KMS-11 (cell line): Measurements from ENCODE around the gene NSMCE4A.
"Not testable (repeated sequence)": the region's sequence is repeated elsewhere in the genome, so short reads cannot be mapped to it uniquely, and the experiment has no call there.

Experiments
- H2AFZ ChIP-seq: fragments of 200-600 bp; sonication (generic); 2 replicates; pipeline ENCODE4 v1.6.1; 2016; ENCODE audit warnings: antibody characterized with exemption, mixed run types, low read depth
- H3K27ac ChIP-seq: fragments of 200-600 bp; sonication (generic); 2 replicates; pipeline ENCODE4 v1.6.1; 2016; ENCODE audit warnings: mild to moderate bottlenecking, mixed run types
- H3K27me3 ChIP-seq: fragments of 200-600 bp; sonication (generic); 2 replicates; pipeline ENCODE4 v1.6.1; 2017; ENCODE audit warnings: mild to moderate bottlenecking, low read depth, mixed run types, moderate library complexity; ENCODE audit not compliant: insufficient read depth
- H3K36me3 ChIP-seq: fragments of 200-600 bp; sonication (generic); 2 replicates; pipeline ENCODE4 v1.6.1; 2017; ENCODE audit warnings: mild to moderate bottlenecking, mixed run types; ENCODE audit not compliant: insufficient read depth
- H3K4me1 ChIP-seq: fragments of 200-600 bp; sonication (generic); 2 replicates; pipeline ENCODE4 v1.6.1; 2016; ENCODE audit warnings: mild to moderate bottlenecking, low read depth, mixed run types; ENCODE audit not compliant: poor library complexity, severe bottlenecking
- H3K4me2 ChIP-seq: fragments of 200-600 bp; sonication (generic); 2 replicates; pipeline ENCODE4 v1.7.0; 2016; ENCODE audit warnings: mild to moderate bottlenecking, mixed run types
- H3K4me3 ChIP-seq: fragments of 200-600 bp; sonication (generic); IDR thresholded peaks from 2 replicates; pipeline ENCODE4 v1.6.1; 2017; ENCODE audit warnings: low read depth, low read length, mixed read lengths; ENCODE audit not compliant: insufficient read depth
- H3K79me2 ChIP-seq: fragments of 200-600 bp; sonication (generic); 2 replicates; pipeline ENCODE4 v1.6.1; 2016; ENCODE audit warnings: low read depth, mixed run types; ENCODE audit not compliant: insufficient read depth
- H3K9ac ChIP-seq: fragments of 200-600 bp; sonication (generic); 2 replicates; pipeline ENCODE4 v1.6.1; 2016; ENCODE audit warnings: mild to moderate bottlenecking, mixed run types
- H4K20me1 ChIP-seq: fragments of 200-600 bp; sonication (generic); 2 replicates; pipeline ENCODE4 v1.6.1; 2016; ENCODE audit warnings: mild to moderate bottlenecking, mixed run types; ENCODE audit not compliant: insufficient read depth
- CTCF ChIP-seq: fragments of 200-600 bp; sonication (generic); conservative IDR thresholded peaks from 2 replicates; pipeline ENCODE4 v1.6.1; 2017; ENCODE audit warnings: low read depth, mild to moderate bottlenecking, antibody characterized with exemption, low read length, moderate library complexity, mixed read lengths

The NSMCE4A gene

GRCh38 chr10:122018491-122018890, 43.5 kb upstream of the NSMCE4A start:
- peak overlapping the region; percentile 92 for H3K9ac ChIP-seq
- H3K4me2 ChIP-seq = peak overlapping the region; percentile 60
- peak overlapping the region; percentile 64 for H2AFZ ChIP-seq
- H3K4me1 ChIP-seq = peaks cover 14% of the 10 kb centered on the region
- no peaks in the 10 kb centered on the region for H4K20me1 ChIP-seq
- H3K27me3 ChIP-seq = no peaks in the 10 kb centered on the region
- no peak overlapping the region for H3K4me3 ChIP-seq
- H3K79me2 ChIP-seq = no peaks in the 10 kb centered on the region
- no peaks in the 10 kb centered on the region for H3K36me3 ChIP-seq
- H3K27ac ChIP-seq = peak overlapping the region; percentile 90
- TF ChIP-seq CTCF = no peak

- not testable (repeated sequence) for H3K36me3 ChIP-seq, H3K79me2 ChIP-seq, H3K27me3 ChIP-seq, H3K4me3 ChIP-seq, H4K20me1 ChIP-seq
- H3K9ac ChIP-seq = peak overlapping the region; percentile 92
- H2AFZ ChIP-seq = peak overlapping the region; percentile 64
- H3K4me1 ChIP-seq = peaks cover 14% of the 10 kb centered on the region
- peak overlapping the region; percentile 60 for H3K4me2 ChIP-seq
- H3K27ac ChIP-seq = peak overlapping the region; percentile 90
Measured at GRCh38 chr10:122017926-122018325, 42.9 kb upstream of the NSMCE4A start.

DNA sequence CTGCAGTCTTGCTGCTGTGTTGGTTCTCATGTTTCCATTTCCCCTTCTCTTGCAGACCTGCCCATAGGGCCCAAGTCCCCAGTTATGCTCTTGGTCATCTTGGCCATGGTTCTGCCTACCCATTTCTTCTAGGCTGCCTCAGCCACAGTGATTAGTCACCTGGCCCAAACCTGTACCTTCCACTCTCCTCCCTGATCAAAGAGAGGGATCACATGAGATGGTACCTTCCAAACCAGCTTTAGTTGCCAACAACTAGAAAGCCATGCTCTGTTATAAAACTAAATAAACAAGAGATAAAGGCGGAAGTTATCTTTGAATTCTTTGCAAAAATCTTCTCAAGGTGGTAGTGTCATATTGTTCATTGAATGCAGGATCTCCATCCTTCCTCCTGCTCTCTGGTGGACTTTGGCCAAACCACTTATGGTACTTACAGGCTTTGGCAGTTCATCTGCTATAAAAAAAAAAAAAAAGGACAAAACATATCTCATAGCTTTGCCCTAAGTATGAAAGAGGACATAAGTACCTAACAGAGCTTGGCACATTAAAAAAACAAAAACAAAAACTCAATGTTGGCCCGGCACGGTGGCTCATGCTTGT, 39.7 kb upstream of the NSMCE4A start:
- Histone ChIP-seq H2AFZ (no peak overlapping the region), H4K20me1 (no peaks in the 10 kb centered on the region), H3K4me2 (no peak overlapping the region), H3K4me3 (no peak overlapping the region), H3K27me3 (no peaks in the 10 kb centered on the region), H3K9ac (no peak overlapping the region), H3K79me2 (no peaks in the 10 kb centered on the region), H3K4me1 (peaks cover 8% of the 10 kb centered on the region), H3K36me3 (no peaks in the 10 kb centered on the region), H3K27ac (no peak overlapping the region)
- no peak for TF ChIP-seq CTCF

- H3K27ac ChIP-seq = no peak overlapping the region
- no peaks in the 10 kb centered on the region for H3K36me3 ChIP-seq
- H3K27me3 ChIP-seq = no peaks in the 10 kb centered on the region
- no peak overlapping the region for H3K9ac ChIP-seq
- peaks cover 6% of the 10 kb centered on the region for H3K4me1 ChIP-seq
- no peaks in the 10 kb centered on the region for H3K79me2 ChIP-seq
- H3K4me3 ChIP-seq = no peak overlapping the region
- H3K4me2 ChIP-seq = no peak overlapping the region
- TF ChIP-seq CTCF = no peak
- no peaks in the 10 kb centered on the region for H4K20me1 ChIP-seq
- no peak overlapping the region for H2AFZ ChIP-seq
Measured at GRCh38 chr10:122013311-122013780, 38.3 kb upstream of the NSMCE4A start.

DNA sequence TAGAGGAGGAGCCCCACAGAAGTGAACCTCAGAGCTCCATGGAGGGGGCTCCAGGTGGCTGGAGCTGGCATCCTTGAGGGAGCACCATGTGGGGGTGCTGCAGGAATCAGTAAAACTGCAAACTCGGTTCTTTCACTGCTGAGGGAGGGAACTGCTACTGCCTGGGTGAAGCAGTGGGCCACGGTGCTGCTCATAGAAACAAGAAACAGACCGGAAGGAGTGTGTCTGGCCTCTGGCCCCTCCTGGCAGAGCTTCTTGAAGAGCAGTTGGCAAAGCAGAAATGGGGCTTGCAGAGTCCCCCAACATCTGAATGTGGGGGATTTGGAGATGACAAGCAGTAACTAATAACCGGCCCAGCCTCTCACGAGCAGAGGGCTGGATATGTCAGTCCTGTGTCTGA, 37.7 kb upstream of the NSMCE4A start:
- no peaks in the 10 kb centered on the region for H3K36me3 ChIP-seq
- peaks cover 5% of the 10 kb centered on the region for H3K4me1 ChIP-seq
- H4K20me1 ChIP-seq = no peaks in the 10 kb centered on the region
- H3K79me2 ChIP-seq = no peaks in the 10 kb centered on the region
- H3K9ac ChIP-seq = no peak overlapping the region
- no peak overlapping the region for H3K27ac ChIP-seq
- H3K27me3 ChIP-seq = no peaks in the 10 kb centered on the region
- no peak overlapping the region for H2AFZ ChIP-seq
- no peak overlapping the region for H3K4me3 ChIP-seq
- H3K4me2 ChIP-seq = no peak overlapping the region
- TF ChIP-seq CTCF = no peak
